Adipose tissue (tissue), 3 donors: ENCODE measurements around the gene DCTN2. TPM values are rescaled to one million over a fixed set of nuclear protein-coding genes. Genes with fewer than 3 reads are reported as not detected.
A peak's percentile ranks its signal among the peaks of the same experiment; 100 is the strongest.
"Not testable (repeated sequence)": the region's sequence is repeated elsewhere in the genome, so short reads cannot be mapped to it uniquely, and the experiment has no call there.

ENCODE experiments used
- H3K27ac ChIP-seq: one replicate; pipeline ENCODE4 v1.5.1; 2013; ENCODE audit warnings: low read depth, low read length
- WGBS, 3 donors: extraction: QIAGEN DNeasy Blood & Tissue Kit; methylation state at CpG; one replicate each; pipeline ENCODE4 v1.1.7; 2013; 5-methylcytosine and 5-hydroxymethylcytosine counted together
- polyA plus RNA-seq, 3 donors: library from polyadenylated mRNA; stranded (reverse); fragments of 200-250 nt; gene quantifications; one replicate each; pipeline ENCODE4 v1.2.3, GENCODE V29; 2013
- donor health status: healthy with polysubstance abuse.
- donor health status: Bipolar disorder and iron deficiency.
- donor health status: healthy.

Gene DCTN2
- polyA plus RNA-seq, 3 donors = 88.6 to 95.1 (median 93.2) TPM

DNA sequence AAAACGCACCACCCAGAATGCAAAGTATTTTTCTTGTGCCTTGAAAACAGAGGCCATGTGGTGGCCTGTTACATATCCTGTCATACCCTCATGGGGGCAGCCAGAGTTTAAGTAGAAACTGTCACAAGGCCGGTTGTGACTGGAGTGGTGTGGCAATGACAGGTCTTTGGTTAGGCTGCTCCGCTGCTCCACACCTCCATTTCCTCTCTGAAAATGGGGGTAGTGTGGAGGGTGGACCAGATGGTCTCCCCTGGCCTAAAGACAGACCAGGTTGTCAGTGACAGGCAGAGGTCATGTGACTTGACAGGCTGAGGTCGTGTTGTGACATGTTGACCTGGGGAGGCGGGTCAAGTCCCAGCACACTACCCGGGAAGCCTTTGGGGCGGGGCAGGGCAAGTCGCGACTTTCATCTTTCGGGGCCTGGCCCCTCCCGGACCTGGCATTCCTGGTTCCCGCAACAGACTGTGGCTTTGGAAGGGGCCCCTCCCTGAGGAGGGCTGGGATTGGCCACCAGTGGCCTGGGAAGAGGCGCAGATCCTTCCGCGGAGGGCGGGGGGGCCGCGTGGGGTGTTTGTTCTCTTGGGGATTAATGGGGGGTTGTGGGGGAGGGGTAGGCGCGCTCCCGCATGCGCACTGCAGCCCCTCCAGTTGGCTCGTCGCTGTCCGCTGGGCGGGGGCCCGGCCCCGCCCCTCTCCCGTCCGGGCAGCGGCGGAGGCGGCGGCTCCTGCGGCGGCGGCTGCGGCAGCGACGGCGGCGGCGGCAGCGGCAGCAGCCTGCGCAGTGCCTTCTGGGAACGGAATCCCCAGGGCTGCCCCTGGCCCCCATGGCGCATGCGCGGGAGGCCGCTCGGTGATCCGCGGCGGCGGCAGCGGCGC is 24.7 kb downstream of the DCTN2 start, which contains the start of gene MBD6:
Gene MBD6 (plus strand): TSS at position 814 of the 876 bp plus-strand sequence. CDS start 1,480 bp downstream, outside the sequence.
- whole genome bisulfite sequencing, 3 donors = 1 to 2% (median 2%) methylated on average over 25 to 57 of the region's 57 CpGs
- H3K27ac ChIP-seq = peak within 1 kb of the TSS; percentile 93

DNA sequence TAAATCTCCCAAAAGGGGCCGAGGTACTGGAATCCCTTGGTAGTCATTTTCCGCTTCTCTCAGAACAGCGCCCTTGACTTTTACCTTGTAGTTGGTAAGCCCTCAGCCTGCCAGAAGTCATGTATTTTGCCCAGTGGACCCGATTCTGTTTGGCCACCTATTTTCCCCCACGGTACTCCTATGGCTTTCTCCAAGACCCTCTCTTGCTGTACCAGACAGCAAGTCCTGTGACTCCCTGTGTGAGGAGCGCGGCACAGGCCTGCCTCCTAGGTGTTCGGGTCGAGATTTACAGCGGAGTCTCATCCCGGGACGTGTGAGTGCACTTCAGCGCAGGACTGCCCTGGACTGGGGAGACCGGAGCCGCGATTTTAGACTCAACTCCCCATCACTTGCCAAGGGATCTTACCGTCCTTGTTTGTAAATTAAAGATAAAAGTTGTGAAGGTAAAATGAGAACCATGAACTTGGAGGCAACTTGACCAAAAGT is 25.4 kb downstream of the DCTN2 start:
- WGBS, 3 donors = 33 to 57% (median 51%) methylated on average over 17 of the region's 17 CpGs
- H3K27ac ChIP-seq = peak overlapping the region; percentile 5

DNA sequence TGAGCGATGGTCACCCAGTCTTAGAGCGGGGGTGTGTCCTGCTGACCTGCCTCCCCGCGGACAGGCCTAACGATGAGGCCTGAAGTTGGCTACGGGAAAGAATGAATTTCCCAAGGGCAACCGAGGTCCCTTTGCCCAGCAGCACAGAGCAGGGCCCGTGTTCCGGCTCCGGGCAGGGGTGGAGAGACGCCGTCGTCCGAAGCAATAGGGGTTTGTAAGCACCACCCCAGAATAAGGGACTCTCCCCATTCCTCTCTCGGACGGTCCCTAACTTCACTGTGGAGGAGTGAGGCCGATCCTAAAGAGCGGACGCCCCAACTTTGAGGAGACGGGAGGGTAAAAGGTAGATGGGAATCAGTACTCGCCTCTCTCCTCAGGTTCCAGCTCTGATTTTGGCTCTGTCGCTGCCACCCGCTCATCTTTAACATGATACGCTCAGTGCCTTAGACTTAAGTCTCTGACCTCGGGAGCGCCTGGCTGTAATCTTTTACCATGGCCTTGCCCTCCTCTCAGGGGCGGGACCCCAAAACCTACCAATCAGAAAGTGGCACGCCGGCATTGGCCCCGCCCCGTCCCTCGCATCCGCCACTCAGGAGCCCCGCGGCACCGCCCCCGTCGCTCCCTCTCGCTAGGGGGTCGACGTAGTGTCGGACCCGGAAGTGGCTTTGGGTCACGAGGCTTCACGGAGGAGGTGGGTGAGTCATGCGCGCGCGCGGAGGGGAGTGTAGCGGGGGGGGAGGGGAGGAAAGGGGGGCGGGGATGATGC is 26.8 kb downstream of the DCTN2 start, which contains the start of gene DDIT3:
Gene DDIT3 (minus strand): TSS at position 462 of the 766 bp plus-strand sequence. CDS start 3,108 bp downstream, outside the sequence.
- 0 to 1% (median 0%) methylated on average over 44 to 52 of the region's 52 CpGs for WGBS, 3 donors
- peak within 1 kb of the TSS; percentile 98 for H3K27ac ChIP-seq

DNA sequence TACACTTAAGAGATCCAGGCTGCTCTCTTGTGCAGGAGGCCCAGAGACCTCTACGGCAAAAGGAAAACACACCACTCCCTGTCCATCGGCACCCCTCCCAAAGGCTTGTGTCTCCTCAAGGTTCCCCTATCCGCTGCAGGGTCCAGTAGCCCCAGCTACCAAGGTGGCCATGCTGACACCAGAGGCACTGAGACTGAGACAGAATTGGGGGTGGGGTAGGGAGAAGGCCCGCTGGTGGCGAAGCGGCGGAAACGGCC is 27.3 kb downstream of the DCTN2 start:
- H3K27ac ChIP-seq = peak overlapping the region; percentile 86
- WGBS, 3 donors = 0 to 1% (median 1%) methylated on average over 8 of the region's 8 CpGs

DNA sequence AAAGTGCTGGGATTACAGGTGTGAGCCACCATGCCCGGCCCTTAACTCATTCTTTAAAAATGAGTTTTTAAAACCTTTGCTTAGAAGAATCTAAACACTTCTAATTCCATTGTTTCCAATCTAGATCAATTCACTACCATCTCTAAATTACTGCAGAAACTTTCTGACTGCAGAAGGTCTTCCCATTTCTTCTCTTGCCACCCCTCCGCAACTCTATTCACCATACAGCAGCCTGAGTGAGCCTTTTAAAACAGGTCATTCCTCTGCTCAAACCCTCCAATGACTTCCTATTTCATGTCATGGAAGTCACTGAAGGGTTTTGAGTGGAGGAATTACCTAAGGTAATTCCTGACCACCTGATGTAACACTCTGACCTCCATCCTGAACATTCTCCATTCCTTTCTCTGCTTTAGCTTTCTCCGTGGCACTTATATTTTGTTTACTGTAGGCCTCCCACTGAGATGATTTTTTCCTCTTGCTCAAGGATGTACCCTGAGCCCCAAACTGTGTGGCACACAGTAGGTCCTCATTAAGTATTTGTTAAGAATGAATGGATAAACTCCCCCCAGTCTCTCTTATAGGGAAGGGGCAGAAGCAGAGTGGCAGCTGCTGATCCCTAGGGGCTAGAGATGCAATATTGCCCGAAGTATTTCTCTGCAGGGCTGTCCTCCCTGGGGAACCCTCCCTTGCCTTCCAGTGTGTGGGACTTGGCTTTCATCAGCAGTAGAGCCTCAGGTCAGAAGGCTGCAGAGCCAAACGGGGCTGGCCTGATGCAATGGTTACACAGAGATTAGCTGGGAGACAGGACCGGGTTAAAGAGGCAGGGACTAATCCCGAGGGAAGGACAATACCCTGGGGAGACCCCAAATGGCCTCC is 27.8 kb downstream of the DCTN2 start:
- H3K27ac ChIP-seq = peak overlapping the region; percentile 86
- 16 to 29% (median 26%) methylated on average over 7 of the region's 7 CpGs for WGBS, 3 donors

DNA sequence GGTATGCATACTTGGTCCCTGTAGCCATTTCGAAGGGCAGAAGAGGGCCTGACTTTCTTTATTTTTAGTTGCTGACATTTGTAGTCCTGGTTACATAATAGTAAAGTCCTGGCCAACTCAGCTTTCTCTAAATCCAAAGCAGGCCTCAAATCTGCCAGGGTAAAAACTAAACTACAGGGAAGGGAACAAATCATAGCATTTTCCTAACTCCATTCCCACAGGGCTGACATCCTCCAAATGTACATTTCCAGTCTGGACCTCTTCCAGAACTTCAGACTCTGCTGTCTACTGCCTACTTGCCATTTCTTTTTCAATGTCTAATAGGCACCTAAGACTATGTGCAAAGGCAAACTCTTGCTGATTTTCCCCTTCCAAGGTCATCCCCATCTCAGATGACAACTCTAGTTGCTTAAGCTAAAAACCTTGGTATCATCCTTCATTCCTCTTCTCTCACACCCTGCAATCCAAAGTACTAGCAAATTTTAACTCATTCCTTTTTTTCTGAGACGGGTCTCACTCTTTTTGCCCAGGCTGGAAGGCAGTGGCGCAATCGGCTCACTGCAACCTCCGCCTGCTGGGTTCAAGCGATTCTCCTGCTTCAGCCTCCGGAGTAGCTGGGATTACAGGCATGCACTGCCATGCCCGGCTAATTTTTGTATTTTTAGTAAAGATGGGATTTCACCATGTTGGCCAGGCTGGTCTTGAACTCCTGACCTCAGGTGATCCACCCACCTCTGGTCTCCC is 28.6 kb downstream of the DCTN2 start:
- H3K27ac ChIP-seq = no peak overlapping the region
- 45 to 56% (median 48%) methylated on average over 8 of the region's 8 CpGs for WGBS, 3 donors

DNA sequence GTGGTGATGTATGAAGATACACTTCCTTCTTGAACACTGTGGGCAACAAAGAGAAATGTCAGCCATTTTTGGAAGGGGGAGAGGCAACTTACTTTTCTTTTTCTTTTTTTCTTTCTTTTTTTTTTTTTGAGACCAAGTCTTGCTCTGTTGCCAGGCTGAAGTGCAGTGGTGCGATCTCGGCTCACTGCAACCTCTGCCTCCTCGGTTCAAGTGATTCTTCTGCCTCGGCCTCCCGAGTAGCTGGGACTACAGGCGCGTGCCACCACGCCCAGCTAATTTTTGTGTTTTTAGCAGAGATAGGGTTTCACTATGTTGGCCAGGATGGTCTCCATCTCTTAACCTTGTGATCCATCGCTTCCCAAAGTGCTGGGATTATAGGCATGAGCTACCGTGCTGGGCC is 29.3 kb downstream of the DCTN2 start:
- H3K27ac ChIP-seq = not testable (repeated sequence)

DNA sequence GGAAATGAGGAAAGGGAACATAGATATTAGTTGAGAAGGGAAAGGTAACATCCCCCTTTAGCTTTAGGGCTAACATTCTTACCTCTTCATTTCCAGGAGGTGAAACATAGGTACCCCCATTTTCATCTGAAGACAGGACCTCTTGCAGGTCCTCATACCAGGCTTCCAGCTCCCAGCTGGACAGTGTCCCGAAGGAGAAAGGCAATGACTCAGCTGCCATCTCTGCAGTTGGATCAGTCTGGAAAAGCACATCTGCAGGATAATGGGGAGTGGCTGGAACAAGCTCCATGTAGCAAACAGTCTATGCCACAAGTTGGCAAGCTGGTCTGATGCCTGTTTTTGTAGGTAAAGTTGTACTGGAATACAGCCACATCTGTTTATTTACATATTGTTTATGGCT is 29.8 kb downstream of the DCTN2 start:
- WGBS, 3 donors = 48 to 79% (median 63%) methylated on average over 1 of the region's 1 CpG

More for the DNA sequence above, 29.3 kb downstream of the DCTN2 start:
- 80 to 87% (median 86%) methylated on average over 10 of the region's 10 CpGs for WGBS, 3 donors

DNA sequence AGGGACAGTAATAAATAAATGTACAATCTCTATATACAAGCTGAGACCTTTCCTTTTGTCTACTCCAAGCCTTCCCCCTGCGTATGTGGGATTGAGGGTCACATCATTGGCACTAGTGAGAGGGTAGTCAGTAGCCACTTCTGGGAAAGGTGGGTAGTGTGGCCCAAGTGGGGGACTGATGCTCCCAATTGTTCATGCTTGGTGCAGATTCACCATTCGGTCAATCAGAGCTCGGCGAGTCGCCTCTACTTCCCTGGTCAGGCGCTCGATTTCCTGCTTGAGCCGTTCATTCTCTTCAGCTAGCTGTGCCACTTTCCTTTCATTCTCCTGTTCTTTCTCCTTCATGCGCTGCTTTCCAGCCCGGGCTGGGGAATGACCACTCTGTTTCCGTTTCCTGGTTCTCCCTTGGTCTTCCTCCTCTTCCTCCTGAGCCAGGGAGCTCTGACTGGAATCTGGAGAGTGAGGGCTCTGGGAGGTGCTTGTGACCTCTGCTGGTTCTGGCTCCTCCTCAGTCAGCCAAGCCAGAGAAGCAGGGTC is 30.3 kb downstream of the DCTN2 start:
- 82 to 83% (median 82%) methylated on average over 11 of the region's 11 CpGs for WGBS, 3 donors
- no peak overlapping the region for H3K27ac ChIP-seq

More for the DNA sequence above, 29.8 kb downstream of the DCTN2 start:
- H3K27ac ChIP-seq = no peak overlapping the region

DNA sequence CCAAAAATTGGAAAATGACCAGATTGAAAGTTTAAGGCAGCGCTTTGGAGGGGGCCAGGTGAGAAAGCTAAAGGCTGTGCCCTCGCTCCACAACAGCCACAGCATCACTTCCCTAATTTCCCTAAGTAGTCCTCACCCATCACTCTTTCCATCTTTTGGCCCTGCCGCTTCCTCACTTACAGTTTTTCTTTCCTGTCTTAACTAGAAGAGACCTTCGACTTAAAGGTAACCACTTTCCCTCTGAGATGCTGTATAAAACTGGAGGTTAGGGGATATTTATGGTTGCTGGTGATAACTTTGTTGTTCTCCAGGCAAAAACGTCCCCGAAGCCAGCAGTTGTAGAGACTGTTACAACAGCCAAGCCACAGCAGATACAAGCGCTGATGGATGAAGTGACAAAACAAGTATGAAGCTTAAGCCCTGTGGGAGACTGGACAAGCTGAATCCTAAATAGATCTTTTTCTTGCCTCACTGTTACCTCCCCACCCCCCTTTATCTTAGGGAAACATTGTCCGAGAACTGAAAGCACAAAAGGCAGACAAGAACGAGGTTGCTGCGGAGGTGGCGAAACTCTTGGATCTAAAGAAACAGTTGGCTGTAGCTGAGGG is 31.0 kb downstream of the DCTN2 start:
- WGBS, 3 donors = 78 to 80% (median 80%) methylated on average over 11 of the region's 11 CpGs
- no peak overlapping the region for H3K27ac ChIP-seq

DNA sequence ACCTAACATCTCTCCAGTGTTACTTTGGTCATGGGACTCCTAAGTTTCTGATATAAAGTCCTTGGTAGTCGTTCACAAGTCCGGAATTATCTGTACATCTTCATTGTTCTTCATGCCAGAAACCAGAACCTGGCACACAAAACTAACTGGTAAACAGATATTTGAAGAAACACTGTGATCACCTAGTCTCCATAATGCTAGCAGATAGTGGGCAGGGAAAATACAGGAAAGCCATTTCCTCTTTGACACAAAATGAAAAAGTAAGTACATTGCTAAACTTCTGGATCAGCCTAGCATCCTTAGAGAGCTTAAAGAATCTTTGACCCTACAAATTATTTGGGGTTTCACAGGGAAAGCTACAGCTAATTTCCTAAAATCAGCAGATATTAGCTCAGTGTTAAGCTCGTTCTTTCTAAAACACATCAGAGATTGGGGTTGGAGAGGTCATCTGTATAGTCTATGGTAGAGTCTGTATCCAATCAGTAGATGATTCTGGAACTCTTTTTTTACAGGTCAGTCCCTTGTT is 31.5 kb downstream of the DCTN2 start:
- no peak overlapping the region for H3K27ac ChIP-seq
- WGBS, 3 donors = 45 to 79% (median 74%) methylated on average over 3 of the region's 3 CpGs

DNA sequence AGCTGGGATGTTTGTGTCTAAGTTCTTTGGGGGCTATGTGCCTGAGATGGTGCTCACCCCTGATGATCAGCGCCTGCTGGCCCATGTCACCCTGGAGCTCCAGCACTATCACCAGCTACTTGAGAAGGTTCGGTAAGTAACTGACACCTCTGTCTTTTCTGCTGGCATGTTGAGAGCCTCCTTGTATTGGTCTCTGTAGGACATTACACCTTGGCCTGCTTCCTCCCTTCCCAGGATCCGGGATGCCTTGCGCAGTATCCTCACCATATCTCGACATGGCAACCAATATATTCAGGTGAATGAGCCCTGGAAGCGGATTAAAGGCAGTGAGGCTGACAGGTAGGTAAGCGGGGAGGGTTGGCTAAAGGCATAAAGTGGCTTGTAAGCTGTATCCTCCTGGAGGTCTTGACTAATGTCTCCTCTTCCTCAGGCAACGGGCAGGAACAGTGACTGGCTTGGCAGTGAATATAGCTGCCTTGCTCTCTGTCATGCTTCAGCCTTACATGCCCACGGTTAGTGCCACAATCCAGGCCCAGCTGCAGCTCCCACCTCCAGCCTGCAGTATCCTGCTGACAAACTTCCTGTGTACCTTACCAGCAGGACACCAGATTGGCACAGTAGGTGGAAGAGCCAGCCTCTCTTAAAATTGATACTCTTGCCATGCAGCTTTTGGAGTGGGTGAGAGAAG is 32.1 kb downstream of the DCTN2 start:
- WGBS, 3 donors = 69 to 87% (median 86%) methylated on average over 9 of the region's 9 CpGs
- H3K27ac ChIP-seq = no peak overlapping the region

DNA sequence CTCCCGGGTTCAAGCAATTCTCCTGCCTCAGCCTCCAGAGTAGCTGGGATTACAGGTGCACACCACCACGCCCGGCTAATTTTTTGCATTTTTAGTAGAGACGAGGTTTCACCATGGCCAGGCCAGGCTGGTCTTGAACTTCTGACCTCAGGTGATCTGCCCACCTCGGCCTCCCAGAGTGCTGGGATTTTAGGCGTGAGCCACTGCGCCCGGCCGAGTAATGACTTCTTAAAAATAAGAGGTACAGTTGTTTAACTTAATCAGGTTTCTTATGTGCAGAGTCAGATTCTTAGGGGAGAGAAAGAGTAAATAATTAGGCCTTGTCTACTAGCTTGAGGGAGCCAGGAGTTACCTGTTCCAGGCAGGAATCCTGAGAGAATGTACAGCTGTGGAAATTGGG is 32.7 kb downstream of the DCTN2 start:
- not testable (repeated sequence) for H3K27ac ChIP-seq
- WGBS, 3 donors = 68 to 93% (median 93%) methylated on average over 9 of the region's 9 CpGs

DNA sequence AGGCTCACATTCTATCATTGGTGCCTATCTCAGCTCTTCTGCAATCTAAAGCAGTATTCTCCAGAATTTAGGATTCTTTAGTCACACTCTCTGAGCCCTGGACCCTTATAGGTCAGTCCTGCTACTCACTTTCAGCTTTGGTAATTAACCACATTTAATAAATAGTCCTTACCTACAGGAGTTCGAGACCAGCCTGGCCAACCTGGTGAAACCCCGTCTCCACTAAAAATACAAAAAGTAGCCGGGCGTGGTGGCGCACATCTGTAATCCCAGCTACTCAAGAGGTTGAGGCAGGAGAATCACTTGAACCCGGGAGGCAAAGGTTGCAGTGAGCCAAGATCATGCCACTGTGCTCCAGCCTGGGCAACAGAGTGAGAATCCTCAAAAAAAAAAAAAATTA is 33.3 kb downstream of the DCTN2 start:
- WGBS, 3 donors = 90 to 96% (median 93%) methylated on average over 6 of the region's 6 CpGs
- H3K27ac ChIP-seq = not testable (repeated sequence)

DNA sequence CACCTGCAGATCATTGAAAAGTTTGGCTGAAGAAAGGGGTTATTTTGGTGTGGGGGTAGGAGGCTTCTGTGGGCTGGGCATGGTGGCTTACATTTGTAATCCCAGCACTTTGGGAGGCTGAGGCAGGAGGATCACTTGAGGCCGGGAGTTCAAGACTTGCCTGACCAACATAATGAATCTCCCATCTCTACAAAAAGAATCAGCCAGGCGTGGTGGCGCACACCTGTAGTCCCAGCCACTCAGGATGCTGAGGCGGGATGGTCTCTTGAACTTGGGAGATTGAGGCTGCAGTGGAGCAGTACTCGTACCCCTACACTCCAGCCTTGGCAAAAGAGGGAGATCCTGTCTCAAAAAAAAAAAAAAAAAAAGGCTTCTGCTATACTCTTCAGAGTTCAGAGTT is 33.7 kb downstream of the DCTN2 start:
- 95 to 99% (median 97%) methylated on average over 5 of the region's 5 CpGs for WGBS, 3 donors
- no peak overlapping the region for H3K27ac ChIP-seq

DNA sequence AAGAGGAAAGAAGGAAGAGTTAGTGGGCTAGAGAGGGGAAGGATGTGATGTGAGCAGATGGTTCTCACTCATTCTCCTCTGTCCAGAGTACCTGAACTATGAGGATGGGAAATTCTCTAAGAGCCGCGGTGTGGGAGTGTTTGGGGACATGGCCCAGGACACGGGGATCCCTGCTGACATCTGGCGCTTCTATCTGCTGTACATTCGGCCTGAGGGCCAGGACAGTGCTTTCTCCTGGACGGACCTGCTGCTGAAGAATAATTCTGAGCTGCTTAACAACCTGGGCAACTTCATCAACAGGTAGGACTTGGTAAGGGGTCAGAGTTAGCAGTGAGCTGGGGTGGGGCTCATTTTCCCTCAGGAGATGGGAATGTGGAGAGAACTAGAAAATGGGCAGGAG is 34.3 kb downstream of the DCTN2 start:
- H3K27ac ChIP-seq = no peak overlapping the region
- 91 to 94% (median 92%) methylated on average over 6 of the region's 6 CpGs for WGBS, 3 donors
